ENCODE data around the gene PARD6B. TPM values are rescaled to one million over a fixed set of nuclear protein-coding genes. Genes with fewer than 3 reads are reported as not detected.
A peak's percentile ranks its signal among the peaks of the same experiment; 100 is the strongest.
"Not testable (repeated sequence)": the region's sequence is repeated elsewhere in the genome, so short reads cannot be mapped to it uniquely, and the experiment has no call there.

PARD6B gene
- total and polyA plus RNA-seq, 2 donors, result 0.52 to 11.7 TPM

GRCh38 chr20:50774515-50774914 is 43.1 kb downstream of the PARD6B start:
- 74% methylated on average over 3 of the region's 3 CpGs for WGBS
- no peaks in the 10 kb centered on the region for H3K4me1 ChIP-seq (ENCODE audit: insufficient read depth)
- DNase-seq (ENCODE audit: extremely low spot score), result no peak
- no peak overlapping the region for H3K4me3 ChIP-seq (ENCODE audit: low read depth, low read length)
- H3K36me3 ChIP-seq (ENCODE audit: insufficient read depth), result no peaks in the 10 kb centered on the region
- H3K27ac ChIP-seq (ENCODE audit: low read depth), result no peak overlapping the region

DNA sequence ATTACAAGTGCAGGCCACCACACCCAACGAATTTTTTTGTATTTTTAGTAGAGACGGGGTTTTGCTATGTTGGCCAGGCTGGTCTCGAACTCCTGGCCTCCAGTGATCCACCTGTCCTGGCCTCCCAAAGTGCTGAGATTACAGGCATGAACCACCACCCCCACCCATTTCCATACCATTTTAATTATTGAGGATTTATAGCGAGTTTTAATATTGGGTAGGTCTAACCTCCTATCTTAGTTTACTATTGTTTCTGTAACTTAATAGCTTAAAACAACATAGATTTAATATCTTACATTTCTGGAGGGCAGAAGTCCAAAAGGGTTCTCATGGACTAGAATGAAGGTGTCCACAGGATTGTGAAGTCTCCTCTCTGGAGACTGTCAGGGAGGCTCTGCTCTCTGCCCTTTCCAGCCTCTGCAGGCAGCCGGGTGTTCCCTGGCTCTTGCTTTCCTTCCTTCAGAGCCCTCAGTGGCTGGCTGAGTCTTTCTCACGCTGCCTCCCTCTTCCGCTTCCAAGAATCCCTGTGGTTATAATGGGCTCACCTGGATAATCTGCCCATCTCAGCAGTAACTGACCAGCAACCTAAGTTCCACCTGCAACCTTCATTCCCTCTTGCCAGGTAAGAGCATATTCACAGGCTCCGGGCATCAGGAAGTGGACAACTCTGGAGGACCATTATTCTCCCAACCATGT is 44.9 kb downstream of the PARD6B start:
- no peak overlapping the region for H3K27ac ChIP-seq (ENCODE audit: low read depth)
- no peaks in the 10 kb centered on the region for H3K4me1 ChIP-seq (ENCODE audit: insufficient read depth)
- no peak overlapping the region for H3K4me3 ChIP-seq (ENCODE audit: low read depth, low read length)
- 71% methylated on average over 8 of the region's 8 CpGs for WGBS
- no peak for DNase-seq (ENCODE audit: extremely low spot score)
- no peaks in the 10 kb centered on the region for H3K36me3 ChIP-seq (ENCODE audit: insufficient read depth)

- H3K36me3 ChIP-seq (ENCODE audit: insufficient read depth), result no peaks in the 10 kb centered on the region
- H3K4me1 ChIP-seq (ENCODE audit: insufficient read depth), result no peaks in the 10 kb centered on the region
- 43% methylated on average over 2 of the region's 2 CpGs for WGBS
- DNase-seq (ENCODE audit: extremely low spot score), result no peak
- H3K27ac ChIP-seq (ENCODE audit: low read depth), result no peak overlapping the region
- no peak overlapping the region for H3K4me3 ChIP-seq (ENCODE audit: low read depth, low read length)
These were observed 46.0 kb downstream of the PARD6B start for GRCh38 chr20:50777373-50777772.

GRCh38 chr20:50778994-50779393 is 47.6 kb downstream of the PARD6B start:
- H3K4me1 ChIP-seq (ENCODE audit: insufficient read depth); DNase-seq (ENCODE audit: extremely low spot score); H3K36me3 ChIP-seq (ENCODE audit: insufficient read depth); H3K4me3 ChIP-seq (ENCODE audit: low read depth, low read length); H3K27ac ChIP-seq (ENCODE audit: low read depth): not testable (repeated sequence)
- WGBS, result 91% methylated on average over 8 of the region's 8 CpGs

DNA sequence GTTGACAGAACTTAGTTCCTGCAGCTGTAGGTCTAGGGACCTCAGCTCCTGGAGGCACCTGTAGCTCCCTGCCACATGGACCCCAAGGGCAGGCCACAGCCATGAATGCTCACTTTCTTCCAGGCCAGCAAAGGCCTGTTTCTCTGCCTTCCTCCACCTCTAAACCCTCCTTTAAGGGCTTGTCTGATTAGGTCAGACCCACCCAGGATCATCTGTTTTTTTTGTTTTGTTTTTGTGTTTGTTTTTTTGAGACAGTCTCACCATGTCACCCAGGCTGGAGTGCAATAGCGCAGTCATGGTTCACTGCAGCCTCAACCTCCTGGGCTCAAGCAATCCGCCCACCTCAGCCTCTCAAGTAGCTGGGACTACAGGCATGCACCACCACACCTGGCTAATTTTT is 52.0 kb downstream of the PARD6B start:
- Histone ChIP-seq H3K4me3 (ENCODE audit: low read depth, low read length) (no peak overlapping the region), H3K27ac (ENCODE audit: low read depth) (no peak overlapping the region), H3K36me3 (ENCODE audit: insufficient read depth) (no peaks in the 10 kb centered on the region), H3K4me1 (ENCODE audit: insufficient read depth) (no peaks in the 10 kb centered on the region)
- WGBS, result 94% methylated on average over 2 of the region's 2 CpGs
- no peak for DNase-seq (ENCODE audit: extremely low spot score)

- Histone ChIP-seq H3K4me1 (ENCODE audit: insufficient read depth) (no peaks in the 10 kb centered on the region), H3K36me3 (ENCODE audit: insufficient read depth) (no peaks in the 10 kb centered on the region), H3K4me3 (ENCODE audit: low read depth, low read length) (no peak overlapping the region), H3K27ac (ENCODE audit: low read depth) (no peak overlapping the region)
- 77% methylated on average over 6 of the region's 6 CpGs for WGBS
- DNase-seq (ENCODE audit: extremely low spot score), result no peak
These were observed 52.5 kb downstream of the PARD6B start for GRCh38 chr20:50783903-50784302.

- no peak for DNase-seq (ENCODE audit: extremely low spot score)
These were observed 53.1 kb downstream of the PARD6B start for GRCh38 chr20:50784464-50784863.

GRCh38 chr20:50786703-50787102 is 55.3 kb downstream of the PARD6B start:
- no peak overlapping the region for H3K27ac ChIP-seq (ENCODE audit: low read depth)
- H3K4me3 ChIP-seq (ENCODE audit: low read depth, low read length), result no peak overlapping the region
- H3K36me3 ChIP-seq (ENCODE audit: insufficient read depth), result no peaks in the 10 kb centered on the region
- WGBS, result 86% methylated on average over 9 of the region's 9 CpGs
- no peak for DNase-seq (ENCODE audit: extremely low spot score)
- H3K4me1 ChIP-seq (ENCODE audit: insufficient read depth), result no peaks in the 10 kb centered on the region

More at GRCh38 chr20:50784464-50784863, 53.1 kb downstream of the PARD6B start:
- WGBS, result 89% methylated on average over 4 of the region's 4 CpGs
- Histone ChIP-seq H3K27ac (ENCODE audit: low read depth) (no peak overlapping the region), H3K4me3 (ENCODE audit: low read depth, low read length) (no peak overlapping the region), H3K36me3 (ENCODE audit: insufficient read depth) (no peaks in the 10 kb centered on the region), H3K4me1 (ENCODE audit: insufficient read depth) (no peaks in the 10 kb centered on the region)

GRCh38 chr20:50787181-50787580 is 55.8 kb downstream of the PARD6B start:
- no peaks in the 10 kb centered on the region for H3K4me1 ChIP-seq (ENCODE audit: insufficient read depth)
- 91% methylated on average over 2 of the region's 2 CpGs for WGBS
- DNase-seq (ENCODE audit: extremely low spot score), result no peak
- H3K27ac ChIP-seq (ENCODE audit: low read depth), result no peak overlapping the region
- H3K36me3 ChIP-seq (ENCODE audit: insufficient read depth), result no peaks in the 10 kb centered on the region
- no peak overlapping the region for H3K4me3 ChIP-seq (ENCODE audit: low read depth, low read length)

DNA sequence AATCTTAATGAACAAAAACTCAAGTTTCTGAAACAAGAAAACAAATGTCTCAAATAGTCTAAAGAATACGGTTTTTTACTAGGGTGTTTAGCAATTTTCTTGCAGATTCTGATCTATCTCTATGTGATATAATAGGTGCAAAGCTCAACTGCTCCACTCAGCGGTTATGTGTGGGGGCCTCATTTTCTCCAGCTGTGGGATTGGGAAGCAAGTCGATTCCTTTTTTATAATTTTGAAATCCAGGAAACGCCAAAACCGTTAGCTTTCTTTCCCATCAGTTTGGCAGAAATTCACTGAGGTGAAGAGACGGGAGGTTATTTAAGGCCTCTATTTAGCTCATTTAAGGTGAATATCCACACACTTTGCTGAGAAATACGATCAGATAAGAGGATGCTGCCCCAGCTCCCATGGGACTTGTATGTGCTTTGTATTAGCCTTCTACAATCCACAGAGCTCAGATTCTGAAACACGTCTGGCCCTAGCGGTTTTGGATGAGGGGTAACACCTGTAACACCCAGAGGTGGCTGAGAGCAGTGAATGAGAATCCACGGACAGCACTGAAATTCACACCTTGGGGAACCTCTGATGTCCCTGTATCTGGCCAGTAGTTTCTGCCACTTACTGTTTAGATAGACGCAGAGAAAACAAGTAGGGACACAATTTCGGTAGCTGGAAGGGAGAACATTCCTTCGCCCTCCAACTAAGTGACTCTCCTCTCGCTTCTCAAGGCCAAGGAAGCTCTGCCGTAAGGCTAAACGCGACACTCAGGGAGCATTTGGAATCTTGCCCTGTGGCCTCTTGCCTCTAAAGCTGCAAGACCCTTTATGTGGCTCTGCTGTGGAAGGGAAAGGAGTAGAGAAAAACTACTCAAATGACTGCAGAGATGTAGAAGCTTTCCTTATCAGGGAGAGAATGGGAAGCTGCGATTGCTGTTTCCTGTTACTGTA is 56.9 kb downstream of the PARD6B start:
- Histone ChIP-seq H3K4me1 (ENCODE audit: insufficient read depth) (no peaks in the 10 kb centered on the region), H3K4me3 (ENCODE audit: low read depth, low read length) (no peak overlapping the region), H3K36me3 (ENCODE audit: insufficient read depth) (no peaks in the 10 kb centered on the region), H3K27ac (ENCODE audit: low read depth) (no peak overlapping the region)
- 38% methylated on average over 18 of the region's 18 CpGs for WGBS
- peak; percentile 66 for DNase-seq (ENCODE audit: extremely low spot score)

GRCh38 chr20:50789968-50790650 is 58.7 kb downstream of the PARD6B start:
- H3K4me3 ChIP-seq (ENCODE audit: low read depth, low read length), result no peak overlapping the region
- no peaks in the 10 kb centered on the region for H3K4me1 ChIP-seq (ENCODE audit: insufficient read depth)
- peak overlapping the region; percentile 81 for H3K27ac ChIP-seq (ENCODE audit: low read depth)
- no peak for DNase-seq (ENCODE audit: extremely low spot score)
- WGBS, result 69% methylated on average over 11 of the region's 11 CpGs
- no peaks in the 10 kb centered on the region for H3K36me3 ChIP-seq (ENCODE audit: insufficient read depth)

DNA sequence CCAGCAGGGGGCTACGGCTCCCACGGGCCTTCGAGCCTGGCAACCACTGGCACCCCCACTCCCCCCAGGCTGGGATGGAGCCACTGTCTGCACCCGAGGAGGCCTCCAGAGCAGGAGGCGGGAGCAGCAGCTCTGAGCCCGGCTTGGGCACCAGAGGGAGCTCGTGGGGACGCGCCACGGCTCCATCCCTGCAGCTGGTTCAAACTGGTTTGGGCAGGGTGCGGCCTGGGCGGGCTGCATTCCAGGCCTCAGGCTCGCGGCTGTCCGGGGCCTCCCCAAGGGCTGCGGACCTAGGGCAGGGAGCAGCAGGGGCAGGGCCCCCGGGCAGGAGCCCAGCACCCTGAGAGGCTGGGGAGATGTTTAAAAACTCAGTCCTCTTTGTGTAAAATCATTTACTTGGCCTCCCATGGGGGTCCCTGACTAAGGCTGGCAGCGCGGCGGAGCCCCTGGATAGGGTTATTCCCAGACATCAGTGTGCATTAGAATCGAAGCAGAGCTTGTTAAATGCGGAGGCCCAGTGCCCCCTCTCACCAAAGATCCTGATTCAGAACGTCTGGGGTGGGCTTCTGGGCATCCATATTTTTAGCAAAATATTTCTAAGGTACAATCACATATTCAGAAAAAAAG is 59.4 kb downstream of the PARD6B start:
- peak; percentile 81 for DNase-seq (ENCODE audit: extremely low spot score)
- no peak overlapping the region for H3K4me3 ChIP-seq (ENCODE audit: low read depth, low read length)
- WGBS, result 7% methylated on average over 23 of the region's 23 CpGs
- H3K27ac ChIP-seq (ENCODE audit: low read depth), result peak overlapping the region; percentile 91
- H3K36me3 ChIP-seq (ENCODE audit: insufficient read depth), result no peaks in the 10 kb centered on the region
- no peaks in the 10 kb centered on the region for H3K4me1 ChIP-seq (ENCODE audit: insufficient read depth)

All from urinary bladder (tissue), 4 donors.